HepG2 (cell line): Measurements from ENCODE around the gene C10orf143. TPM values are rescaled to one million over a fixed set of nuclear protein-coding genes. Genes with fewer than 3 reads are reported as not detected.

Experiments
- CBX1 ChIP-seq: IDR thresholded peaks from one replicate; pipeline ENCODE4 v1.6.1; 2016; ENCODE audit warnings: antibody characterized with exemption, low read depth
- HNRNPL ChIP-seq: fragments of 200-400 bp; formaldehyde crosslinking; IDR thresholded peaks from 2 replicates; pipeline ENCODE4 v1.6.1; 2017; ENCODE audit warnings: mild to moderate bottlenecking, low read depth, low read length
- HOXA9 ChIP-seq: sonication (generic); formaldehyde crosslinking; IDR thresholded peaks from 2 replicates; pipeline ENCODE4 v1.8.1; 2022; ENCODE audit warnings: missing genetic modification reagents, mild to moderate bottlenecking, moderate library complexity, borderline replicate concordance
- JUN ChIP-seq: sonication (generic); formaldehyde crosslinking; IDR thresholded peaks from 2 replicates; pipeline ENCODE4 v1.4.0; 2020; ENCODE audit warnings: mild to moderate bottlenecking, missing genetic modification reagents
- SMAD9 ChIP-seq: sonication (generic); formaldehyde crosslinking; IDR thresholded peaks from 2 replicates; pipeline ENCODE4 v1.5.1; 2020; ENCODE audit warnings: mild to moderate bottlenecking, missing genetic modification reagents
- SRSF4 ChIP-seq: fragments of 200-400 bp; formaldehyde crosslinking; IDR thresholded peaks from one replicate; pipeline ENCODE4 v1.6.1; 2018; ENCODE audit warnings: mild to moderate bottlenecking, low read depth, low read length, moderate library complexity; ENCODE audit not compliant: poor library complexity, severe bottlenecking
- XBP1 ChIP-seq: sonication (generic); formaldehyde crosslinking; IDR thresholded peaks from 2 replicates; pipeline ENCODE4 v1.5.0; 2020; ENCODE audit warnings: missing genetic modification reagents
- ZBED4 ChIP-seq: sonication (generic); formaldehyde crosslinking; IDR thresholded peaks from 2 replicates; pipeline ENCODE4 v1.4.0; 2020; ENCODE audit warnings: missing genetic modification reagents, borderline replicate concordance
- ZNF407 ChIP-seq: sonication (generic); formaldehyde crosslinking; IDR thresholded peaks from one replicate; pipeline ENCODE4 v1.5.1; 2020; ENCODE audit warnings: mild to moderate bottlenecking, missing genetic modification reagents; ENCODE audit errors: not compliant biosample characterization
- ZNF414 ChIP-seq: sonication (generic); formaldehyde crosslinking; IDR thresholded peaks from 2 replicates; pipeline ENCODE4 v1.5.0; 2020; ENCODE audit warnings: missing genetic modification reagents
- polyA plus RNA-seq, 8 experiments: library from polyadenylated mRNA; depleted of rRNA in 3 of 8; stranded (reverse) in 7 of 8; unstranded in 1 of 8; fragments of >200 nt; fragmentation: Illumina TruSeq in 4 of 8; extraction: Trizol in 4 of 8; gene quantifications; 2 replicates each; pipeline versions ENCODE4 v1.2.1 to v1.2.3, GENCODE V29; 2011 to 2016; ENCODE audit warnings: low read depth in 4 of 8, missing spikeins in 1 of 8, mixed read lengths in 1 of 8; ENCODE audit not compliant: insufficient read depth in 1 of 8
- total RNA-seq, 5 experiments: library from RNA; depleted of rRNA; stranded (reverse); fragments of >200 nt; fragmentation: Illumina TruSeq; extraction: Trizol; gene quantifications; 2 replicates each; pipeline ENCODE4 v1.2.3, GENCODE V29; 2016; ENCODE audit warnings: low read depth in 1 of 5

C10orf143 gene
- total and polyA plus RNA-seq, 2 of the 13 experiments (the other 11 are each of a cell fraction or from before 2014, with no cell fraction given) = 0.21 to 0.91 TPM

GRCh38 chr10:130072247-130072646, 38.4 kb downstream of the C10orf143 start (continued):
- TF ChIP-seq ZNF407 (CRISPR knock-in tag) (no peak), HOXA9 (no peak), HNRNPL (no peak), SRSF4 (no peak), CBX1 (no peak), SMAD9 (CRISPR knock-in tag) (no peak), XBP1 (CRISPR knock-in tag) (no peak), ZNF414 (CRISPR knock-in tag) (no peak), ZBED4 (CRISPR knock-in tag) (no peak), JUN (CRISPR knock-in tag) (no peak)
